Dermis microvascular lymphatic vessel endothelial cell (primary cell): ENCODE data around the gene GNAO1. TPM values are rescaled to one million over a fixed set of nuclear protein-coding genes. Genes with fewer than 3 reads are reported as not detected.
"Not testable (repeated sequence)": the region's sequence is repeated elsewhere in the genome, so short reads cannot be mapped to it uniquely, and the experiment has no call there.

Experiments used
- DNase-seq, 2 donors: peaks; one replicate each; pipeline versions ENCODE4 v3.0.0 to v3.0.0-alpha.2; 2010; ENCODE audit warnings: low read depth in 2 of 2
- total RNA-seq: library from RNA; depleted of rRNA; stranded (reverse); fragments of >200 nt; gene quantifications from 2 replicates; pipeline ENCODE4 v1.2.1, GENCODE V29; 2014

The GNAO1 gene
- total RNA-seq, 1 donor from 2014 or later = not detected

DNA sequence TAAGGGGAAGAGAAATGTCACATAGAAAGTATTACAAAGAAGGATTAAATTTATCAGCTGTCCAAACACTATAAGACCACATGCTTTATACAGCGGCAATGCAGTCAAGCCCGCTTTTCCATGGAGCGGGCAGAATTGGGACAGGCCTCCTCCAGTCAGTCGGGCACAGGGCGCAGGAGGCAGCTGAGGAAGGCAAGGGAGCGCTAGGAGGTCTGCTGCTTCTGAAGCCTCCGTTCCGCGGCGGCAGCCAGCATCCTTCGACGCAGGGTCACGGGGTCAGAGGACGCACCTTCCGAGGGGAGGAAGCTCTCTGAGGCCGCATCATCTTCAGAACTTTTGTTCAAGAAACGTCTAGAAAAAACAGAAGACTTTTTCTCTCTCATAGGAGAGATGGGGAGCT is 171.4 kb downstream of the GNAO1 start:
- DNase-seq = no peak

DNA sequence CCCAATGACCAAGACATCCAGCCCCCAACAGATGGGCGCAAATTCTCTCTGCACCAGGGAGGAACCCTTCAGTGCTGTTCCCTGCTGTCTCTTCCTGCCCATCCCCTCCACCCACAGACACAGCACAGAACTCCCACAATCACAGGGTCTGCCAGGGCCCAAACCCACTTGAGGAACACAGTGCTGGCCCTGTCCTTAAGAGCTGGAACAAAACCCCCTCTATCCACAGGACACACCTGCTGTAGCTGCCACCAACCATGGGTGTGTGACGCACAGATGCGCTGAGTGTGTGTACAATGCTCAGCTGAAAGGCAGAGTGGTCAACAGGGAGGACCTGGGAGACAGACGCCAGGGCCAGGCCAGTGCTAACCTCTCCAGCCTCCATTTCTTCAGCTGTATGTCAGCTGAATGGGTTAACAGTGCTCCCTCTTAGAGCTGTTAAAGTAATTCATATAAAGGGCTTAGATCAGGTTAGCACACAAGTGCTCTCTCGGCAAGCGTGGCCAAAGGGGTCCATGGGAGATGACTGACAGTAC is 172.0 kb downstream of the GNAO1 start:
- DNase-seq = no peak

DNA sequence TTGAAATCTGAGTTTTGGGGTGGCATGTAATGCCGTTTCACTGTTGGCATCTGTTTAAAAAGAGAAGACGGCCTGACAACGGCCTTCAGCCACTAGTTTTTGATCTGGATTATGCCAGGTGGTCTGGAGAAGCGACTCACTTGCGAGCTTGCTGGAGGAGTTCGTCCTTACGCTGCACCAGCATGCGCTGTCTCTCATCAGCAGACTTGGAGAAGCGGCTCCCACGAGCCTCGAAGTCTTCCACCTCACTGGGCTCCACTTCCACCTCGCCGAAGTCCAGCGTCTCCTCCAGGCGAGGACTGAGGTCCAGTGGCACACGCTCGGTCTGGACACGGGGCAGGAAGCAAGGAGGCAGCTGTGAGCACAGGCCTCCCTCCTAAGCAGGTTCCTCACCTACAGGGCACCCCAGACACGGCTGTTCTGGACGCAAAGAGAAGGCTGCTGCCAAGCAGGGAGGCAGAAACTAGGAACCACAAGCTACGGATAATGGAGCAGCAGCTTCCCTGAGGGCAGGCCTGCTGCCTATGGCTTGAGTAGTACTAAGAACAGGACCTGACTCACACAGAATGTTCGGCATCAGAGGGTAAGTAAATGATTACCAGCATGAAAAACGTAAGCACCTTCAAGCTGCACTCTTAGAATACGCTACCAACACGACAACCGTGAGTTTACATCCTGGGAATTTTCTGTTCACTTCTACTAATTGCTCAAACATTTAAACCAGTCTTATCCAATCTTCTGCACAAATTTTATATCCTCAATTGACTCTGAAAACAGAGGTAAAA is 172.7 kb downstream of the GNAO1 start:
- no peak for DNase-seq

DNA sequence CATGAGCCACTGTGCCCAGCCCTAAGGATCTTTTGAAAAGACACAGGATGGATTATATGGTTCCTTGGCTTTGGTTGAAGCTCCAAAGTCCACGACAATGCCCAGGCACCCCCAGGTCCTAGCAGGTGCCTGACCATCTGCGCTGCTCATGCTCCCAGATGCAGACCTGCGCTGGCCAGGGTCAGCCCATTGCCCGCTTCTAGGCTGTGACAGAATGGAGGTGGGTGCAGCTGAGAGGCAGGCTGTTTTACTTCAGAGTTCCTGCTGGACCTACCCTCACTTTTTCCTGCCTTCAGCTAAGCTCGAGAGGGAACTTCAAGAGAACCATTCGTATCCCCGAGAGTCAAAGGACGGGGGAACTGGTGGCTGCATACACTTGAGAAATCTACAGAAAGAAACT is 173.6 kb downstream of the GNAO1 start:
- no peak for DNase-seq

DNA sequence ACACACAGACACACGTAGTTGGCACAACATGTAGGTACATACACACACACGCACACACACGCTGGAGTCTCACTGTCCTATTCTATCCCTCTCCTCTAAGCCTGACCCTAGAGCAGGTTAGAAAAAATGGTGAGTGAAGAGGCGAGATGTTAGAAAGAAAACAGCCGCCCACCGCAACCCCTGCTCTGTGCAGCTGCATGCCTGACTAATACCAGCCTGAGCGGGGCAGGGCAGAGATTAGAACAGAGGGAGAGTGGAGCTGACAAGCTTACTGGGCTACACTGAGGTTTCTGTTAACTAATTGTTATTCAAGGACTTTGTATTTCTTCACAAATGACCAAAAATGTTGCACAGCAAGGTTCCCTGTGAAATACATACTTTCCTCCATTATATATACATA is 174.3 kb downstream of the GNAO1 start:
- no peak for DNase-seq

DNA sequence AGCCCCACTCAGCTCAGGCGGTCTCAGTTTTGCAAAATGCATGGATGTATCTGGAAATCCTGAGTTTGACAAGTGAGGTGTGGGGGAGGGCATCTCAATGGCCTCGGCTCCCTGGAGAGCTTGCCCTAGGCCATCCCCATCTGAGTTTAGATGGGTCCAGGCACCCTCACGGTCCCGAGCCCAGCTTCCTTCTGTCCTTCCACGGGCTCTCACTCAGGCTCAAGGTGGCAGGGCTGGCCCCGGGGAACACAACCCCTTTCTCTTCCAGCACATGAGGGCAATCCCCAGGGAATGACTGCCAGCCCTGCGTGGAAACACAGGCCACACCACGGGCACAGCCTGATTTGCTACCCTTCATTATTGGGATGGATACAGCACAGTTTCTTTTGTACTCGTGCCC is 175.7 kb downstream of the GNAO1 start:
- no peak for DNase-seq

DNA sequence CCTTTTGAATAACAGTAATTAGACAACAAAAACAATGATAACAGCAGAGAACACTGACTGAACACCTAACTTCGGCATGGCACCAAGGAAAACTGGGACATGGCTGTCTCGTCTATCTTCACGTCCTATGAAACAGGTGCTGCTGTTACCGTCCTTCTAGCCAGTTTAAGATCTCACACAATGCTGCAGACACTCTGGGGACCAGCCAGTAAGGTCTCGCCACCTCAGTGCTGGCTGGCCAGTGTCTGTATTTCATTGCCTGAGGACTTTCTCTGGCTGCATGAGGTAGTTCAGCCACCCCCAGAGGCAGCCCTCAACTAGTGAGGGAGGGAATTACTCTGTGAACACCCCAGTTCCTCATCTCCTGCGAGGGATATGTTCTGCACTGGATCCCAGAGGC is 176.5 kb downstream of the GNAO1 start:
- no peak for DNase-seq

DNA sequence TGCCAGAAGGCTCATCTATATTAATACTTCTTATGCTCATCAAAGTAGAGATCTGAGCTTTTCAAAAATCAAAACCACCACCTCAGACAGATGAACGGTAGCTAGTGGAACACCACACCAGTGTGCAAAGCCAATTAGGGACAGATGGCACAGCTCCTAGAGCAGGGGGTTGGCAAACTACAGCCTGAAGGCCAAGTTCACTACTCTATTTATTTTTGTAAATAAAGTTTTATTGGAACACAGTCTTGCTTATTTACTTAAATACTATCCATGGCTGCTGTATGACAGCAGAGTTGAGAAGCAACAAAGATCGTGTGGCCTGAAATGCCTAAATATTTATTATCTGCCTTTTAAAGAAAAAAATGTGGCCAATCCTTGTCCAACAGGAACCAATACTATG is 177.3 kb downstream of the GNAO1 start:
- DNase-seq = no peak

DNA sequence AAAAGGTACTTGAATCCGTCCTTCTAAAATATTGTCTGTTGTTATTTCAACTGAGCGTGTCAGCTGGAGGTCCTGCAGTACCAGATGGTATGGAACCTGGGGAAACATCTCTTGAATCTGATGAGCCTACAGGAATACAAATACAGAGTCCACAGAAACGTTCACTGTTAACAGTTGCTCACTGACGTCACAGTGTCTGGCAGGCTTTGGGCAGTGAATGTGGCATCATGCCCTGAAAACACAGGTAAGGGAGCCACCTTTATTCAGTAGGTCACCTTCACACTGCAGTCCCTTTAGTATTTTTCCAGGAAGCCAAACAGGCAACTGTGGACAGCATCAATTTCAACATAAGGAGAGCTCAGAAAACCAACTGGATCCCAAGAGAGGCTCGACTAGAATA is 177.9 kb downstream of the GNAO1 start:
- no peak for DNase-seq

DNA sequence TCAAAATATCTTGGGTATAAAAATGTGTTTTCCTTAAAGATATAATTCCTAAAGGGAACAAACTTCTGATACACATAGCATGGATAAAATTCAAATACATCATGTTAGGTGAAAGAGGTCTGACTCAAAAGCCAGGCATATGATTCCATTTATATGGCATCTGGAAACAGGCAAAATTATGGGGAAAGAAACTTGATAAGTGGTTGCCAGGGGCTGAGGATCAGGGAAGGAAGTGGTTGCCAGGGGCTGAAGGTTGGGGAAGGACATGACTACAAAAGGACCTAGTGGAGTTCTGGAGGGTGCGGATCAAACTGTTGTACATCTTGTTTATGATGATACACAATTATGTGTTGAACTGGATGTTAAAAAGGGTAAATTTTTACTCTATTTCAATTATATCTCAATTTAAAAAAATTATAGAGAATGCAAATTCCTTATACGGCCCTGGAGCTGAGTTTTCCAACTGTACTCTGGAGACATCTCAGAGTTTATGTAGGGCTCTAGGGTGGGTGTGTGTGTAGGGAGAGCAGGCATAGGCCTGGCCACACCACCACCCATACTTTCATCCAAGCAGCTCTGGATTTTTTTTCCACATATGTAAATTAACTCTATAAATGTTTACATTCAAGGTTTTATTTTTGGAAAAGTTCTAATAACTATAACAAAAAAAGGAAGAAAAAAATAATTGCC is 179.0 kb downstream of the GNAO1 start:
- DNase-seq = no peak

DNA sequence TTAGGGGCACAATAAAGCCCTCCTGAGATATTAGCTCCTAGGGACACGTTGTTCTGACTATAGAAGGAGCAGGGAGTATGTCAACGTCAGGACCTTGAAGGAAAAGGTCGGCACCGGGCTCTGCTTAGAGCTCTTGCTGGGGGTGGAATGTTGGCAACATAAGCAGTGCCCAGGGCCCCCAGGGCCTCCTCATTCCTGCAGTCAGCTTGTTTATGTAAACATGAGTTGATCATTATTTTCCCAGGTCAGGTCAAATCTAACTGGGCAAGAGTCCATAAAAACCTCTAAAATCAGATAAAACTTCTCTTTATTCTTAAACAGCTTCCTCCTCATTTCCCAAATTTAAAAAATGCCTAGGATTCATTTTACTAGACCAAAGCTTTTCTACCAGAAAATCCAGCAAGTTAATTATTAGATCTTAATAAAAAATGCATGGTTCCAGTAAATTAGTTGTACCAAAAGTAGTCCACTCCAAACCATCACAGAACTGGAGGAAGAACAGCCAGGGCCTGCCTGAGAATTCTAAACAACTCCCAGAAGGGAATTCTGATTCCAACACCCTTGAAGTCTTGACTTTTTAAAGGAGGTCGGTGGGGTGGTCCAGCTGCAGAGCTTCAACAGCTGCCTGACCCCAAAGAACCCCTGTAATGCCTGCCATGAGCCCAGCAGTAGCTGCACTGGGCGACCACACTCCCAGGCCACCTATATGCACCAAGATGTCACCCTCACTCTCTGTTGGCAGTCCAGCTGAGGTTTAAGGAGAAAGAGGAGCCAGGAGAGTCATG is 179.8 kb downstream of the GNAO1 start:
- DNase-seq = peak in 1 of 2 donors; percentile 24

DNA sequence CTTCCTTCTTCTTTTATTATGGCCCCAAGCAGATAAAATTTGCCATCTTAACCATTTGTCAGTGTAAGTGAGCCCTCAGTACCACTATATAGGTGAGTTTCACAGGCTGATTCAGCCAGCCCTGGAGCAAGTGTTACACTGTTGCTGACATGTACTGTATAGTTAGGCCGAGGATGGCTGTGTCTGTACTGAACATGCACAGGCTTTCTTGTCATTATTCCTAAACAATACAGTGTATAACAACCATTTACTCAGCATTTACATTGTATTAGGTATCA is 180.3 kb downstream of the GNAO1 start:
- no peak for DNase-seq

DNA sequence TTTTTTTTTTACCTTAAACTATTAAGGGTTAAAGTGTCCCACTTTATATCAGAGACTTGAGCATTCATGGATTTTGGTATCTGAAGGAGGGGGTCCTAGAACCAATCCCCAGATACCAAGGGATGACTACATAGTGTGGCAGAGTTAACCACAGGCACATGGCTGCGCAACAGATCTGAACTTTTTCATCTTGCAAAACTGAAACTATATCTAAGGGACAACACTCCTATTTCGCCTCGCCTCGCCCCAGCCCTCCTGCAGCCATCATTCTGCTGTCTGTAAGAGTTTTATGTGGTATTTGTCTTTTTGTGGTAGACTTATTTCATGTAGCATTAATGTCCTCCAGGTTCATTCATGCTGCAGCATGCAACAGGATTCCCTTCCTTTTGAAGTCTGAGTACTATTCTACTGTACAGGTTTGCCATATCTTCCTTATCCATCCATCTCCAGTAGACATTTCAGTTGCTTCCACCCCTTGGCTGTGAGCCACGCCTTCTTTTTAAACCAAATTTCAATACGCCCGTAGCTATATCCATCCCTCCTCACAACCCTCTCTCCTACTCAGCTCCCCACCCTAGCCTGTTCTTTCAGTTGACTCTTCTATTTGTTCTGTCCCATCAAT is 180.8 kb downstream of the GNAO1 start:
- DNase-seq = no peak

DNA sequence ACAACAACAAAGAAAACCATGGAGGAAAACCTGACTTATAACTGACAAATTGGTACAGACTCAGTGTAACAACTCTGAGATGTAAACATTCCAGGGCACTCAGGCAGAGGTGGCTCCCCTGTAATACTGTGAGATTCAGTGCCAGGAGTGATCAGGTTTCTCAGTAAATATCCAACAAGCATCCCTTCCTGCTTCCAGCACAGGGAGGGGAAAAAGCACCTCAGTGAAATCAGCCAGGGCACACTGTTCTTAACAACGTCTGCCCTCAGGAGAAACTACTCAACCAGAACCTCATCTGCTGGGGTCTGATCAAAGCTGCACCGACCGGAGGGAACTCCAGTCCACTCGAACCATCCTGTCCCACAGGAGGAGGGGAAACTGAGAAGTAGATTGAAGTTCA is 181.7 kb downstream of the GNAO1 start:
- no peak for DNase-seq

DNA sequence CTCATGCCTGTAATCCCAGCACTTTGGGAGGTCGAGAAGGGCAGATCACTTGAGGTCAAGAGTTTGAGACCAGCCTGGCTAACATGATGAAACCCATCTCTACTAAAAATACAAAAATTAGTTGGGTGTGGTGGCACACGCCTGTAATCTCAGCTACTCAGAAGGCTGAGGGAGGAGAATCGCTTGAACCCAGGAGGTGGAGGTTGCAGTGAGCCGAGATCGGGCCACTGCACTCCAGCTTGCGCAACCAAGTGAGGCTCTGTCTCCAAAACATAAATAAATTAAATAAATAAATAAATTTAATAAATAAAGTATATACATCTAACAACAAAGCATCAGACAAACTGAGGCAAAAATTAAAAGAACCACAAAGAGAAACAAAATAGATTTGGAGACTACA is 184.5 kb downstream of the GNAO1 start:
- DNase-seq = not testable (repeated sequence)

DNA sequence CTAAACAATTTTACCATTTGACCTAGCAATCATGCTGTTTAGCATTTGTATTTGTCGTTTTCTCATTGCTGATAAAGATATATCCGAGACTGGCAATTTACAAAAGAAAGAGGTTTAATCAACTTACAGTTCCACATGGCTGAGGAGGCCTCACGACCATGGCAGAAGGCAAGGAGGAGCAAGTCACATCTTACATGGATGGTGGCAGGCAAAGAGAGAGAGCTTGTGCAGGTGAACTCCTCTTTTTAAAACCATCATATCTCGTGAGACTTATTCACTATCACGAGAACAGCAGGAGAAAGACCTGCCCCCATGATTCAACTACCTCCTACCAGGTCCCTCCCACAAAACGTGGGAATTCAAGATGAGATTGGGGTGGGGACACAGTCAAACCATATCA is 187.8 kb downstream of the GNAO1 start:
- DNase-seq = not testable (repeated sequence)

DNA sequence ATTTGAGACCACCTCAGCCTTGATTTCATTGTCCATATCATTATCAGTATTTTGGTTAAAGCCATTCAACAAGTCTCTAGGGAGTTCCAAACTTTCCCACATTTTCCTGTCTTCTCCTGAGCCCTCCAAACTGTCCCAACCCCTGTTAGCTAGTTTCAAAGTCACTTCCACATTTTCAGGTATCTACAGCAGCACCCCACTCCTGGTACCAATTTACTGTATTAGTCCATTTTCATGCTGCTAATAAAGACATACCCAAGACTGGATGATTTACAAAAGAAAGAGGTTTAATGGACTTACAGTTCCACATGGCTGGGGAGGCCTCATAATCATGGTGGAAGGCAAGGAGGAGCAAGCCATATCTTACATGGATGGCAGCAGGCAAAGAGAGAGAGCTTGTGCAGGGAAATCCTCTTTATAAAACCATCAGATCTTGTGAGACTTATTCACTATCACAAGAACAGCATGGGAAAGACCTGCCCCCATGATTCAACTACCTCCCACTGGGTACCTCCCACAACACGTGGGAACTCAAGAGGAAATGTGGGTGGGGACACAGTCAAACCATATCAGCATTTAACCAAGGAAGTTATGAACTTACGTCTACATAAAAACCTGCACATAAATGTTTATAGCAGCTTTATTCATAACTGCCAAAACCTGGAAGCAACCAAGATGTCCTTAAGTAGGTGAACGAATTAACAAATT is 189.6 kb downstream of the GNAO1 start:
- DNase-seq = not testable (repeated sequence)

DNA sequence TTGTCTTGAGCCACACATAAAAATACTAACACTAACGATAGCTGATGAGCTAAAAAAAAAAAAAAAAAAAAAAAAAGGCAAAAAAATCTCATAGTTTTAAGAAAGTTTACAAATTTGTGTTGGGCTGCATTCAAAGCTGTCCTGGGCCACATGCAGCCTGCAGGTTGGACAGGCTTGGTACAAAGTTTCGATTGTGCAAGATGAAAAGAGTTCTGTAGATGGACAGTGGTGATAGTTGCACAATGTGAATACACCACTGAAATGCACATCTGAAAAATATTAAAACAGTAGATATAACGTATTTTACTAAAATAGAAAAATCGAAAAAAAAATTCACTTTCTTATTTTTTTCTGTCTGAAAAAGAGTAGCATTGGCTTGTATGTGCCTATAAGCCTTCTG is 191.2 kb downstream of the GNAO1 start:
- no peak for DNase-seq

DNA sequence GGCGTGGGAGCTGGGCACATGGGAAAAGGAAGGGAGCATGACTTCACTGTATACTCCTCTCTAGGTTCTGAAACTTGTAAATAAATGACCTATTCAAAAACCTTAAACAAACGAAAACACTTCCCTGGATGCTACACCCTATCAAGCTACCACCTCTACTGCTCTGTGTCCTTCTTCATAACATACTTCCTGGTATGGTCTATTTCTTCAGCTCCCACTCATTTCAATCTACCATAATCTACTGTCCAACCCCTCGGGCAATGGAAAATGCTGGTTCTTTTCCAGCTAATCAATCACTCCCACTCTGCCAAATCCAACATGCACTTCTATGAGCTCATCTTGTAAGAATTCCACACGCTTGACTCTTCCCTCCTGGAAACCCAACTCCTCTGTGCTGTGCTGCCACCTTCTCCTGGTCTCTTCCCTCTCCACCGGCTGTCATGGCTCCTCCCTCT is 191.6 kb downstream of the GNAO1 start:
- no peak for DNase-seq

DNA sequence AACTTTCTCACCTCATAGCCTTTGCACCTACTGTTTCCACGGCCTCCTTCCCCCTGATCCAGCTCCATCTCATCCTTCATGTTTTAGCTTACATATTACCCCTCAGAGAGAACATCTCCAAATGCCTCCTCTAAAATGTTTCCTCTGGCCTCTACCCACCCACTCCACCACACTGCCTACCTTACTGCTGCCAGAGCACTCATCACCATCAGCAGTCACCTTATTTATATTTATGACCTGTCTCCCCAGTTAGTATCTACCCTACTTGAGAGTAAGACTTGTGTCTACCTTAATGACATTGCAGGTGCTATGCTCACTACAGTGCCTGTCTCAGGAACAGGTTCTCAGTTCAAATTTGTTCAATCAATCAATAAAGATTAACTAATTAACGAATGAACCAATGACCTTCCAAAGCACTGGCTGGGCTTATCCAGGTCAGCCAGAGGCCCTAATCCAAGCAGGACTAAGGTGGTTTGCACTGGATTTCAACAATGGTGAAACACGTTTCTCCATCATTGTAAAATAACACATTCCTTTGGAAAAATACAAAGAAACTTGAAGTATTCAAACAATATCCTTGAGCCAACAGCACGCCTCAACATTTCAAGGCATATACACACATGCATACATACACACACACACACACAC is 192.9 kb downstream of the GNAO1 start:
- no peak for DNase-seq

DNA sequence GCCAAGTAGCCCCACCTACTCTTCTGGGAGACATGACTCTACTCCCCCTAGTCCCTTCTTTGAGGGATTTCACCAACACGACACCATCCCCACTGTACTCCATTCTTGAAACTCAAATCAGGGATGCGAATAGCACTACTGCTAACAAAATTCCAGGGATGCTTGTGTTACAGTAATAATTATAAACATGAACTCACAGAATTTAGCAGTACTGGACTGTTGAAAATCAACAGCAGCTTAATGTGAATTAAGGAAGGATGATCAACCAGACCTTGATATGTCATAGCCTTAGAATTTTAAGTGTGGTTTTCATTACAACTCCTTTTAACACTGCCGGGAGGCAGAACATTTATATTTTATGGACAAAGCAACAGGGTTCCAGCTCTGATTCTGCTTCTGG is 196.1 kb downstream of the GNAO1 start:
- no peak for DNase-seq
